Measurements from ENCODE around the gene KPNA5.
"Not testable (repeated sequence)": the region's sequence is repeated elsewhere in the genome, so short reads cannot be mapped to it uniquely, and the experiment has no call there.

The KPNA5 gene

DNA sequence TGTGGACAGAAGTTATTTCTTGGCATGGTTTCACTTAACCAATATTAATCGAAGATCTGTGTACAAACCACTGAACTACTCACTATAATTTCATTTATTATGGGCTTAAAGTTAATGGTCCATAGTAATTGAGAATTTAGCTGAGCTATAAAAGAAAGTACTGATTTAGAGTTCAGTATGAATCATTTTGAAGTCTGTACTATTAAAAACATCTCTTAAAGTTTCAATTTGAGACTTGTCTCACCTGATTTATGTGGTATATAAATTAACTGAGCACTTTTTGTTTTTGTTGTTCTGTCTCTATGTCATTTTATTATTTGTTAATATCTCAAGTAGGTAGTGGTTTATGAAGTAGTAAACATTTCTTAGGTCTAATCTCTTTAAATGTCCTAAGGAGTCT, 24.9 kb downstream of the KPNA5 start:
- no peak for DNase-seq

DNA sequence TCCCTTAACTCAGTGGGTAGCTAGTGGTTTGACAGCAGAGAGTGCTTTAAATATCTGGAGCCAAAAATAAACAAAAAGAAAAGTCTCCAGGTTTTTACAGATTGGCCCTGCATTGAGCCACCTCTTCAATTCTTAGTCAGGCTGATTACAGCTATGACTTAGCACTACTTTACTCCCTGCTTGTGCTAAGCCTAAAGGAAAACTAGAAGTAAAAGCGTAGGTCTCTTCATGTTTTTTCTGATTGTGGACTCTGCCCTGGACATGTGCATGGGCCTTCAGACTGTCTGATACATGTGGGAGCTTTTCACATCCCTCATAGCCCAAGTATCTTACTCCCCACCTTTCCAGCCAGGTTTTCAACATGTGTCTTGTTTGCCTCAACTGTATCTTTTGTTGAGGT, 33.3 kb downstream of the KPNA5 start:
- DNase-seq, result no peak

DNA sequence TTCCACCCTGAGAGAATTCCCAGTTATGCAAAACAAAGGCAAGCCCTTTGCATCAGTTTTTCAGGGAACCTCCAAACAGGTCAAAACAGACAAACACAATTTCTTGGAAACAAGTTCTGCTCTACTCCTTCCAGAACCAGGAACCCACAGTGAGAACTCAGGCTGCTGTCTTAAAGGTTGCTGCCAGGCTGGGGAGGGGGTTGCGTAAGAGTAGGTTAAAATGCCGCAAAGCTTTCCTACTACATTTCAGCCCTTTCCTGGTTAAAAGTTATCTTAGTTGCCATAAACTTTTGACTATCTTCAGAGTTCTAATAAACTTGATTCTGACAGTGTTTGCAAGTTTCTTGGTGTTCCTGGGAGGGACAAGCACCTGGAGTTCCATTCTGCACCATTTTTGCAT, 33.8 kb downstream of the KPNA5 start:
- no peak for DNase-seq

DNA sequence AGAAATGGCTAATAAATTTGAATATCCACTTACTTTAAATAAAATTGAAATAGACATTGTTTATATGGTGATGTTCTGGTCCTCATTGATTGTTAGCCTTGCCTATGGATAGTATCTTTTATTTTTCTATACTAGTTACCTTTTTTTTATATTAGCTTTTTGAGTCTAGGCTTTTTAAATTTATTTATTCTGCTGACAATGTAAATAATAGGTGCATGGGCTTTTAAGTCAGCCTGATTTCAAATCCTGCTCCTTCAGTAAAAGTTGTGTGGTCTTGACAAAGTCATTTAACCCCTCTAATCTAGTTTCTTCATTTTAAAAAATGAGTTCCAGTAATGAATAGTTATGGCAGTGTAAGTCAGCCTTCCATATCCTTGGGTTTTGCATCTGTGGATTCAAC, 45.9 kb downstream of the KPNA5 start:
- DNase-seq, result no peak

DNA sequence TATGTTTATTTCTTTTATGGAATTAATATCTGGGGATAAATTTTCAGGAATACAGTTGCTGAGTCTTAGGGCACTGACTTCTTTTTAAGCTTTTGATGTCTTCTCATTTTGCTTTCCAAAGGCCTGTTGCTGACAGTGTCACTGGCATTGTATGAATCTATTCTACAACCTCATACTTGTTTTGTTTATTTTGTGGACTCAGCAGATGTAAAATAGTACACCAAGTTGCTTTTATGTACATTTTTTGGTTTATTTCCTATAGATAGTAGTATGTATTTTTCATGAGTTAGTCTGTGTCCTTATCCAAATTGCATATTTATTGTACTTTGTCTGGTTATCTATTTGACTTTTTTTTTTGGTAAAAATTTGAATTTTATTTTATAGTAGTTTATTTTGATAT, 49.5 kb downstream of the KPNA5 start:
- DNase-seq, result no peak

DNA sequence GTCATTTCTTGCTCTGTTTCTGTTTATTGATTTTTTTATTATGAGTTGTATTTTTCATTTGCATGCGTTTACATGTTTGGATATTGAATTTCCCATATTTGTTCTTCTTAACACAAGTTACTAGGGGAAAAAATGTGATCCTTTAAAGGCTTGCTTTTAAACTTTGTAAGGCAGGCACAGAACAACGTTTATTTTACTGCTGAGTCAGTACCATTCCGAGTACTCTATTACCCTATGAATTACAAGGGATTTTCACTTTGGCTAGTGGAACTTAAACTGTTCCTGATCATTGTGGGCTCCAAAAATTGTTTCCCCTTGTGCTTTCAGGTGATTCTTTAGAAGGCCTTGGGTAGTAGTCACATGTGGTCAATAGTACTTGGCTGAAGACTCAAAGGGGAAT, 56.0 kb downstream of the KPNA5 start:
- no peak for DNase-seq

DNA sequence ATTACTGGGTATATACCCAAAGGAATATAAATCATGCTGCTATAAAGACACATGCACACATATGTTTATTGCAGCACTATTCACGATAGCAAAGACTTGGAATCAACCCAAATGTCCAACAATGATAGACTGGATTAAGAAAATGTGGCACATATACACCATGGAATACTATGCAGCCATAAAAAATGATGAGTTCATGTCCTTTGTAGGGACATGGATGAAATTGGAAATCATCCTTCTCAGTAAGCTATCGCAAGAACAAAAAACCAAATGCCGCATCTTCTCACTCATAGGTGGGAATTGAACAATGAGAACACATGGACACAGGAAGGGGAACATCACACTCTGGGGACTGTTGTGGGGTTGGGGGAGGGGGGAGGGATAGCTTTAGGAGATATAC, 59.5 kb downstream of the KPNA5 start:
- not testable (repeated sequence) for DNase-seq

DNA sequence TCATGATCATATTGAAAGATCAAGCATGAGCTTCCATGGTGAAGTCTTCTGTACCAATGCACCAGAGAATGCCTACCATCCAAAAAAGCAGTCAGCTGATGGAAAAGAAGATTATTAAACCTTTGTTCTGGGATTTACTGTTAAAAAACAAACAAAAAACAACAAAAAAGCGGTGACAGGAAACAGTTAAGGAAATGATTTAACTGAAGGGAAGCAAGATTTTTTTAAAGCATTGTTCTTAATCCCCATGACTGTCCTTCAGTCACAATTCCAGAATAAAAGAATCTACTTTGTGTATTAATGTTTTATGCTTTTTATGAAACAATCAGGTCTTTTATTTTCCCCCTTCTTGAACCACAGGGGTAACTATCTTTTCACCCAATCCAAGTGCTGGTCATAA, 60.6 kb downstream of the KPNA5 start:
- DNase-seq, result no peak

DNA sequence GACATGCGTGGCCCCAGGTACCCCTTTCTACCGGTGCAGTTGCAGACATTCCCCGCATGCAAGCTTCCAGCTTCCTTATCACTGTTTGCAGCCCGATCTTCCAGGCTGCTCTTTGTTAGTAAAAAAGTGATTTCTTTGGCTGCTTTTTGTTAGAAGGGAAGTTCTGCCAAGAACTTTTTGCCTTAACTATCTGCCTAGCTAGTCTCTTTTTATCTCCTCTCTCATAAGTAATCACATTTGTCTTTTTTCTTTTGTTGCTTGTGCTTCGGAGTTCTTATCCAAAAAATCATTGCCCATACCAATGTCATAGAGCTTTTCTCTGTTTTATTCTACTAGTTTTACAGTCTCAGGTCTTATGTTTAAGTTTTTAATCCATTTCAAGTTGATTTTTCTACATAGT, 64.2 kb downstream of the KPNA5 start:
- no peak for DNase-seq

DNA sequence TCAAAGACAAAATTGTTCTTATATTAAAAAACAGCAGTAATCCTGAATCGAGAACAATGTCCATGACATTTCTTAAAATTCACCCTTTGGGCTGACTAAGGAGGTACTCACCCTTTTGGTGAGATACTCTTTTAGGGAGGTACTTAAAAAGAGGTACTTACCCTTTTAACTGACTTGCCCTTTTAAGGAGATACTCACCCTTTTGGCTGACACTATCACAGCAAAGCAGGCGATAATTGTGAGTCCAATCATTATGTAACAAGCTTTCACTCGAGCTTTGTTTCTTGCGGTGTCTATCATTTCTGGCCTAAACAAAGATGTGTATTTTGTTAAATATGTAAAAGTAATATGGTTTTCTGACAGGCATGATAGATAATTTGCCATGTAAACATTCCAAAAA, 80.8 kb downstream of the KPNA5 start:
- no peak for DNase-seq

DNA sequence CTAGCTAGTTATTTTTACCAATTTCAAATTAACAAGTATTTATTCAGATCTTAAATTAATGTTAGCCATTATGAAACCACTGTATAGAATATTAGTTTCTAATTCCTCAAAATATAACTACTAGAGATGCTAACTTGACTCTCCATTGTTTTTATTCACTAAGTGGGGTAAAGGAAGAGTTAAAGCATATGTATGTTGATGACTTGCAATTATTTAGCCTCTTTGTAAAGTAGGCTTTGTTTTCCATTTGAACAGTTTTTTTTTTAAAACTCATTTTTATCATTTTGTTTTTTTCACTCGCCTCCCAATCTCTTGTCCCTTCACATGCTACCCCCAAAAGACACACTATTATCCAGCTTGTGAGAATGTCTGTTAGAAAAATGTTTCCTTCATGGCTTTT, 81.2 kb downstream of the KPNA5 start:
- DNase-seq, result no peak

DNA sequence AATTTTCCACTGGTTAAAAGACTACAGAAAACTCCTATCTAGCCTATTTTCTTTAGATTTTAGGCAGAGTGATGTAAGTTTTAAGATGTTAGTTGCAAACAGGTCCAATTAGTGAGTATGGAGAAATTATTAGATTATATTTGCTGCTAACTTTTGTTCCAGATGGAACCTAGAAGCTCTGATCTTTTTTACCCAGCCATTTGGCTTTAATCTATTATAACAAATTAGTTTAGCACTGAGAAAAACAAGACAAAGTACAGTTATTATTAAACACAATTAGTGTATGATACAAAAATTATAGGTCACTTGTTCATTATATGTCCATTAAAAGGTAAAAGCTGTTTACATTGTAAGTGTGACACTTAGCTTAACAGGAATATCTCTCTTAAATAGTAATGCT, 82.0 kb downstream of the KPNA5 start:
- no peak for DNase-seq

DNA sequence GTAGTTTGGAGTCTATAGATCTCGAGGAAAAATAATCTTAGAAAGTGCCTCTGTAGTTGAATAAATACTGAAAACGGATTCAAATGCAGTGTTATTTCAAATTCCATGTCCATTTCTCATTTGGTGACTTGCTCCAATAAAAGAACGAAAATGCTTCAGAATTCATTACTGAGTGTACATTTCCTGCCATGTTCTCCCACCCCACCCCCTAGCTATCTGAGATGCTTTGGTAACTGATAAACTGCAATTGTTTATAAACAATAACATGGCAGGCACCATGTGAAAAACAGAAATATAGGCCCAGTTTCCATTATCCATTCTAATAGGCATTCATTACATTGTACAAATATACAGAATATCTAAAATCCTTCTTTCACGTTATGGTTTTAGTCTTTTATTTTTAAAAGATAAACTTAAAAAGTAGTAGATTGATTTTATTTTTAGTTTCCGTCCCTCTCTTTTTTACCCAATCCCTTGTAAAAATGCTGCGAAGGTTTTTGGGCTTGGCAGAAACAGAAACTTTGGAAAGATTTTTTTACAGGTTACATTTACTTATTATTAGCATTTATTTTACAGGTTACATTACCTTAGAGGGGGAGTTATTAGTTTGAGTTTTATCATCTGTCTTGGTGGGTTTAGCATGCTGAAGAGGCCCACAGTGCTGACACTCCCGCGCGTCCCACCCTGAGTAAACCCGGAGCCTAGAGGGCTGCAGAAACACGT, 83.1 kb downstream of the KPNA5 start:
- no peak for DNase-seq

DNA sequence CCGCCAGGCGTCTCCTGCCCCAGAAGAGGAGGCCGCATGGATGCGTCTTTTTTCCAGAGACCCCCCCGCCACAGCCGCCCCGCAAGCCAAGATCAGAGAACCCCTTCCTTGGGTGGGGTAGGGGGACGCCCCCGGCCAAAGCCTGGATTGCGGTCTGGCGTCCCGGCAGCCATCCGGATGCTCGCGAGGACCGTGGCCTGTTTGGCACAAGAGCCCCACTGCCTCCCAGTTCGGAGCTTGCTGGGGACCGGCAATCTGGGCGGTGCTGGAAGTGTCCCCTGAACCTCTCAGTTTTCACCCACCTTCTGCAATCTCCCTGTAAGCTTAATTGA, 83.6 kb downstream of the KPNA5 start:
- no peak for DNase-seq

DNA sequence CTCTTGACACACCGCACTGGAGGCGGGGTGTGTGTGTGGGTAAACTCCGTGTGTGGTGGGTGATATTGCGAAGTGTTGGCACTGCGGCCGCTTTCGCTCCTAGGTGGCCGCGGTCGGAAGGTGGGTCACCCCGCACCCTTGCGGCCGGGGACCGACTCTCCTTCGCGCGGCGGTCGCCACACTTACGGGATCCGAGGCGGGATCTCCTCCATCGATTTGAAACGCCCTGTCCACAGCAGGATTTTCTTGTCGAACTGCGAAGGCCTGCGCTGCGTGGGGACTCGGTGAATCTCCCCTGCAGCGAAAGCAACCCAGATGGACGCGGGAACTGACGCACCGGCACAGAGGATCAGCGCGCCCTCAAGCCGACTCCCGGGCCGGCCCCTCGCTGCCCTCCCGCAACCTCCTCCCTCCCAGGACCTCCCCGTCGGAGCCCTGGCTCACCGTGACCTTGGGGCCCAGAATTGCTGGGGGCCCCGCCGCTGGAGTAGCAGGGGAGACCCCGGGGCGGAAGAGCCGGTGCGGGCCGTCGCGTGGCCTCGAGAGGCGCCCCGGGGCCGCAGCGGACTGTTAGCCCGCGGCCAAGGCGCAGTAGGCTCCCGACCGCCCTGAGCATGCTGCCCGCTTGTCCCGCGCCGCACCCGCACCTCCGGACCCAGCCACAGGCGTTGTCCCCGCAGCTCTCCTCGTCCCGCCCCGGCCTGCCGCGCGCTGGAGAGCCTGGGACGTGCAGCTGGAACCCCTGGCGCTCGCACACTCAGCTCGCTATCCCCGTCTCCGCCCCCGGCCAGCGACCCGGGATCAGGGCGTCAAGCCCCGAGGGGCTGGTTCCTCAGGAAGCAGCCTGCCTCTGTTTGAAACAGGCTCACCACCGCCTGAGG, 84.2 kb downstream of the KPNA5 start, which contains the start of gene FAM162B:
Gene FAM162B (minus strand): TSS at position 759 of the 881 bp plus-strand sequence. CDS start 143 bp downstream, at position 616.
- no peak for DNase-seq

DNA sequence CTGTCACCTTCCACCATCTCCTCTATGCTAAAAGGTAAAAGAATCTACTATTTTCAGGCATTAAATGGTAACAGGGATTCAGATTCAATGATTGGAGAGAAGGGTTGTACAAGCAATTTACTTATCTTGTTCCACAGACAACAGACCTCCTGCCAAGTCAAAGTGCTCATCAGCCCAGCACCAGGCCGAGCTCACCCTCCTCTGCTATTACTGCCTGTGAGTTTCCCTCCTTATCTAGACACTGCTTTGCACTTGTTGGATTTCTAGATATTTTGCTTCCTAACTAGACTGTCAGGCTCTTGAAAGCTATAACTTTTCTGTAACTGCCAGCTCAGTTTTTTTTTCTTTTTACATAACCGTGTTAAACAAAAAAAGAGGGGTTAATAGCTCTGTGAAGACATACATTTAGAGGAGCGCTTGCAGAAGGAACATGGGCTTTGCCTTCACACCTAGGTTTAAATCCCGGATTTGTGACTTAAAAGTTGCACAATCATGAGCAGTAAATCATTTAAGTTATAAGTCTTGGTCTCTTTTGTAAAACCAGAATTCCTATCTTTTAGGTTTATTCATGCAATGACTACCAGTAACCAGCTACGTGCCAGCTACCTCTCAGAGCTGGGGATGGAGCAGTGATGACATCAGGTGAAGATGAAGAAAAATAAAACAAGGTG, 85.6 kb downstream of the KPNA5 start:
- DNase-seq, result no peak

DNA sequence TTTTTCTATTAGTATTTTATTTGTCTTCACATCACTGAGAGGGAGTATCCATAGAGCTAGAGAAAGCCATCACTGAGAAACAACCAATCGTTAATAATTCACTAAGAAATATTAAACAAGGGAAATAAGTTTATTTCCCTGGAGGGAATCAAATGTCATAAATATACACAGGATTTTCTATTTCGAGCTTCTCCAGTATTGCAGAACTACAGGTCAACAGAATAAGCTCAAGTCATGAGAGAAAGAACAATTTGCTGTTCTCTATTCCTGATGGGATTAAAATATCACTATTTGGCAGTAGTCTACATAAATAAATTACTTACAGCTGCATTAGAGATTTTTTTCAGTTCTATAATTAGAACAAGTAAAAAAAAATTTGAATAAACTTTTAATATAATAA, 86.7 kb downstream of the KPNA5 start:
- DNase-seq, result no peak

DNA sequence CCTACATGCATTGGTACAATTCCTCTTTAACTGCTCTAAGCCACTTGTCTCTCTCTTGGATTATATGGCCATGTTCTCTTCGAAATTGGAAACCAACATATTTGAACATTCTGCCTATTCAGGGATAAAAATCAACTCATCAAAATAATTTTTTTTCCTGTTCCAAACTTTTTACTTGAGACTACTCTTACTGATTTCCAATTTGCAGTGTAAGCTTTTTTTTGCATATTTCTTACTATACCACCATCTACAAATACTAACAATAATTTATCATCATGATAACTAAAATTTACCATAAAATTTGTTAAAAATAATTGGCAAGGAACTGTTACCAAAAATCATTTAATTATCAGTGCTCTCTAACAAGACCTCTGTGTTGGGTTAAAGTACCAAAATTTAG, 91.4 kb downstream of the KPNA5 start:
- DNase-seq, result no peak

DNA sequence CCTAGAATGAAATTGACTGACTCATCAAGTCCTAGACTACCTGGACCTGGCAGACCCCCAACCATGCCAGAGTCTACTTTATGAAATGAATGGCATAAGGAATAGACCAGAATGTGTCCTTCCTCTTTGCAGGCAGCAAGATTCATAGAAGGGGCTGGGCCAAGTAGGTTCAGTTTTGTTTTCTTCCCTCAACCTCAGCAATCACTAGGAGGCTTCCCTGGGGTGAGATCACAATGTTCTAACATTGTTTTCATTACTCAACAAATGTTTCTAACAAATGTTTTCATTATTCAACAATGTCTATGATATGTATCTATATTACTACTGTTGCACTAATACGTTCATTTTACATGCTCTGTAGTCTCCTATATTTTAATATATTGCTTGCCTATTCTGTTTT, 92.9 kb downstream of the KPNA5 start:
- no peak for DNase-seq

DNA sequence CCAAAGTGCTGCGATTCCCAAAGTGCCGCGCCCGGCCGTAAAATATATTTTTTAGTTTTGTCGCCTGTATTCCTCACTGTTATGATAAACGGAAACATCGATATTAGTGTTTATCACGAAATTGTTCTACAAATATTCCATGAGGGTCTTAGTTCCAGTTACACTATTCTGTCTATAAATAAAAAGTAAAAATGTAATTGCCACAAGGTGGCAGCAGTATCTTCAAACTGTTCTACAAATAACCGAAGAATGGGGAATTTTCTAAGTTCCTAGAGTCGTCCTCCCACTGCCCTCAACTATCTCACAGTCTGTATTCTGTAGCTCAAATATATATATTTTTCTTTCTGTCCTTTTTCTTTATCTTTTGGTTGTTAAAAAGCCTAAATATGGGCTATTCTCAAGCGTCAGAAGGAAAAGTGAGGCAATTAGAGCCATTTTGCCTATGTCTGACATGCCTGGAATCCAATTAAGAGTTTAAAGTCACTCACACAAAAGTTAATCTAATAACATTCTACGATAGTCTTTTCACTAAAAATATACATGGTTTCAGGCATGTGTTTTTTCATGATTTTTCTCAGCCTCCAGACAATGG, 98.7 kb downstream of the KPNA5 start:
- DNase-seq, result no peak

DNA sequence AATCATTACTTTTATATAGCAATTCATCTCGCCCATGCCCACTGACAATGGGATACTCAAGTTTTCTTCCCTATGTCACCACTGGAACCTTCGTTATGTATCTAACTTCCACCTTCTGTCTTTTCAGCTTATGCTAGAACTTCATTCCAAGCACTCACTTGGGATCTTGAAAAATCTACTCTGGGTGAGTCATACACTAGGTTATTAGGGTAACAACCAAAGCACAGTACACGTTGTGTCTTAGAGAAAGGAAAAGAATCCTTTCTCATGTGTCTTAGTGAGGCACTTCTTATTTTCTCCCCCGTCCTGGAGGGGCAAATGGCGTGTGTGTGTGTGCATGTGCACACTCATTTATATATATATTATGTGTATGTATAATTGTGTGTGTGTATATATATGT, 102.8 kb downstream of the KPNA5 start:
- no peak for DNase-seq

All from NCI-H187 (cell line).